Renal cortex interstitium (tissue), 11 donors: ENCODE data around the gene ZIC2. TPM values are rescaled to one million over a fixed set of nuclear protein-coding genes. Genes with fewer than 3 reads are reported as not detected.

Experiments used
- DNase-seq, 11 donors: peaks; one replicate each; pipeline ENCODE4 v3.0.0-alpha.2; 2013; ENCODE audit warnings: low read depth in 9 of 11, low spot score in 4 of 11; ENCODE audit errors: extremely low read depth in 1 of 11
- polyA plus RNA-seq, 3 donors: library from polyadenylated mRNA; unstranded; fragments of 120-200 nt; gene quantifications; one replicate each; pipeline ENCODE4 v1.2.1, GENCODE V29; 2013; ENCODE audit not compliant: insufficient read length in 3 of 3

The ZIC2 gene
- polyA plus RNA-seq, 3 donors, result 0.18 to 0.31 (median 0.19) TPM

GRCh38 chr13:99956473-99957349, 24.9 kb upstream of the ZIC2 start:
- DNase-seq, result no peak

DNA sequence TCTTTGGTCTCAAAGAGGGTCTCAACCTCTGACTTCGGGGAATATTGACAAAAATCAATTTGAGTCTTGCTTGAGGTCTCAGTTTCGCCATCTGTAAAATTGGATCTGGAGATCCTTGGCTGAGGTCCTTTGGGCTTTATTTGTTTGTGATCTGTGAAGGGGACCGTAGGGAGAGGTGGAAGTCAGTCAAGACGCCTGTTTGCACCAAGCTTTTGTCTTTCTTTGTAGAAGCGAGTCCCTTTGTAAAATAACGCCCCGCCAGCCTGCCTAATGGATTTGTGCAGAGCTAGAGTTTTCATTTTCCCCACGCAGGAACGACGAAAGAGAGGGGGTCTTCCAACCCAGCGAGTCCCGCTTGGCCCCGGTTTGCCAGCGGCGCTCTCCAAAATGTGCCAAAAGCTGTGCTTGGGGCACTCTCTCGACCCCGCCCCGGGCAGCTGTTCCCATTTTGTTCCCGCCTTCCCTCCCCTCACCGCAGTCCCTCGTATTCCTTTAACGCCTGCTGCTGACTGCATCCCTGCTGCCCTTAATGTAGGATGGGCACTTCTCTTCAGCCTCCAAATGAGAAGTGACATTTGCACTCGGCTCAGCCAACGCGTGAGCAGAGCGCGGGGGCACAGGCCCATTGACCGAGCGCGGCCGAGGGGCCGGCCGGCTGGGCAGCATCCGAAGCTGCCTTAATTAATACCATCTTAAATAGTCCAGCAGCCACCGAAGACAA, 23.0 kb upstream of the ZIC2 start:
- no peak for DNase-seq

GRCh38 chr13:99959127-99959539, 22.5 kb upstream of the ZIC2 start:
- DNase-seq, result no peak

GRCh38 chr13:99959540-99960230, 21.9 kb upstream of the ZIC2 start:
- DNase-seq, result no peak

DNA sequence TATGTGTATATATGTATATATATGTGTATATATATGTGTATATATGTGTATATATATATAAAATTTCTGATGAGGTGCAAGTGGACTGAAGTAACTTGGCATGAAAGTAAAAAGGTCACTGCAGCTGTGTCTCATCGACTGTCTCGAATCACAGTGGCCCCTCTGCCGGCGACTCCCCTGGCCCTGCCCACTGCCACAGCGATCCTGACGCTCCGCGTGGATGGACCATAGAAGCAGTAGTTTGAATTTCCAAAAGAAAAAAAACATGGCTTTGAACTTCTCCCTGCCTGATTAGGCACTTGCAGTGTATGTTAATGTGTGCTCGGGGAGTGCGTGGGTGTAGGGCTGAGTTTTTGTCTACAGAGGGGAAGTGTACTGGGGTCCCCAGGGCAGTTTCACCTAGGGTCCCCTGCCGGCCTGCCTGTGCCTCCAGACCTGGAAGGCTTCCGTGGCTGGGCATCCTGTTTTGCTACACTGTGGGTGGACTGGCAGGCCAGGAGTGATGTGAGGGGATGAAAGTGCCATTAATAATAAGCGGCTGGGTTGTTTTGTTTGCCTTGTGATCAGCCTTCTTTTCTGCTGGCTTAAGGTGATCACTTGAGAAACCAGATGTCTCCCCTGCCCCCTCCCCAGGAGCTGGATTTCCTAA, 20.8 kb upstream of the ZIC2 start:
- no peak for DNase-seq

GRCh38 chr13:99961636-99962035, 19.9 kb upstream of the ZIC2 start:
- DNase-seq, result no peak

DNA sequence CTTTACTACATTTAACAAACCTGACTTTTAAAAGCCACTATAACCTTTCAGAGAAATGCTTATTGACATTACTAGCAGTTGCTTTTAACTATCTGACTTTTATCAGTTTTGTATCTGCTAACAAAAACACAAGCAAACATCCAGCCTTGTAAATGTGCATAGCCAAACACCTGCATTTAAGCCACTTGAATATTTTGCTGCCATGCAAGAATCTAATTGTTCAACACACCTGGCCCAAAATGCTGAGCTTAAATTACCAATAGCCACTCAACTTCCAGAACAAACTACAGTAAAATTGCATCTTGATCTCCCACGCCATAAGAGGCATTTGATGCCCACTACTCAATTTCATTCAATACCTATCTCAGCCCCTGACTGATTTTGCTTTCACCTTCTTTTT, 19.3 kb upstream of the ZIC2 start:
- DNase-seq, result no peak

- DNase-seq, result no peak
These were observed 17.7 kb upstream of the ZIC2 start for GRCh38 chr13:99963816-99964339.

DNA sequence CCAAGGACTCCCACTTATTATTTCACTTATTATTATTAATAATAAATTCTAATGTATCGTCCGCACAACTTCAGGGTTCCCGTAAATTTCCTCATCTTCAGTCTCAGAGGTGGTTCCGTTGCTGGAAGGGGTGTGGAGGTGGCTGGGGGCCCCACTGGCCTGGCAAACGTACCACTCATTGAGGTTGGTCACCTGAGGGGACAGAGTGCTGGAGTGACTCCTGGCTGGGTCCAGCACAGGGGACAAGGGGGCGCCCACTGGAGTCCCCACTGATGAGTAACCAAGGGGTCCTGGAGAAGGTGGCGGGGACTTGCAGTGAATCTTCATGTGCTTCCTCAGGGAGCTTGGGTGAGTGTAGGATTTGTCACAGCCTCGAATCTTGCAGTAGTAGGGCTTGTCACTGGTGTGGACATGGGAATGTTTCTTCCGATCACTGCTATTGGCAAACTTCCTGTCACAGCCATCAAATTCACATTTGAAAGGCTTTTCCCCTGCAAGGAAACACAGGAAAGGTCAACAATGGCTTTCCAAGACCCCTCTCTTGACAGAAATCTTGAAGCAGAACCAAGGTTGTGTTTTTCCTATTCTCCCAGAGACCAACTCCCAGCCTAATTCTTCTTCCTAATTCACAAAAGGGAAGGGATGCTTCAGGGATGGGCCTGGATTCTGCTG, 16.1 kb upstream of the ZIC2 start:
- DNase-seq, result no peak

- DNase-seq, result no peak
These were observed 15.3 kb upstream of the ZIC2 start for GRCh38 chr13:99966064-99966805.

GRCh38 chr13:99967498-99967868, 14.1 kb upstream of the ZIC2 start:
- DNase-seq, result no peak

DNA sequence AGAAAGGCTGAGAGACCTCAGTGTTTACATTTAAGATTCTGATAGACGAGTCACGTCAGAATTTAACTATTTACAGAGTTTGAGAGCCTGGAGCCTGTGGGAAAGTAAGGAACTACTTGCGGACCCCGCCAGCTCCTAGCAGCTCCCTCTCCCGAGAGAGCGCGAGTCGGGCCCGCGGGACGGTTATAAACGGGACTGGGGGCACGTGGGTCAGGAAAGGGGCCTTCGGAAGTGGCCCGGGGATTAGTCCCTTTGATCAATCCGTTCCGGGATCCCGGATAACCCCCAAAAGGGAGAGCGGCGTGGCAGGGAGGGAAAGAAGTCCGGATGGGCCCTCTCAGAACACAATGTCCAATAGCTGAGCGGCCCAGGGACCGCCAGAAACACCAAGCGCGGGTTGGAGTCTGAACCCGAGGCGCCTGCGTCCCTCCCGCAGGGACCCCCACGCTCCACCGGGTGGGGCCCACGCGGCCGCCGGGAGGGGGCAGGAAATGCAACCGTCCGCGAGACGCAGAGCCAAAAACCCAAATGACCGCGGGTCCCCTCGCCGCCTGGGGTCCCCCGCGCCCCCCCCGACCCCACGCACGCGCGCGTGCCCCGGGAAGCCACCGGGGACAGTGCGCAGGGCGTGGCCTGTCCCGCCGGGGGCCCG, 13.6 kb upstream of the ZIC2 start:
- DNase-seq, result no peak

GRCh38 chr13:99968521-99969452, 12.8 kb upstream of the ZIC2 start:
- no peak for DNase-seq

- no peak for DNase-seq
These were observed 12.1 kb upstream of the ZIC2 start for GRCh38 chr13:99969453-99969918.

DNA sequence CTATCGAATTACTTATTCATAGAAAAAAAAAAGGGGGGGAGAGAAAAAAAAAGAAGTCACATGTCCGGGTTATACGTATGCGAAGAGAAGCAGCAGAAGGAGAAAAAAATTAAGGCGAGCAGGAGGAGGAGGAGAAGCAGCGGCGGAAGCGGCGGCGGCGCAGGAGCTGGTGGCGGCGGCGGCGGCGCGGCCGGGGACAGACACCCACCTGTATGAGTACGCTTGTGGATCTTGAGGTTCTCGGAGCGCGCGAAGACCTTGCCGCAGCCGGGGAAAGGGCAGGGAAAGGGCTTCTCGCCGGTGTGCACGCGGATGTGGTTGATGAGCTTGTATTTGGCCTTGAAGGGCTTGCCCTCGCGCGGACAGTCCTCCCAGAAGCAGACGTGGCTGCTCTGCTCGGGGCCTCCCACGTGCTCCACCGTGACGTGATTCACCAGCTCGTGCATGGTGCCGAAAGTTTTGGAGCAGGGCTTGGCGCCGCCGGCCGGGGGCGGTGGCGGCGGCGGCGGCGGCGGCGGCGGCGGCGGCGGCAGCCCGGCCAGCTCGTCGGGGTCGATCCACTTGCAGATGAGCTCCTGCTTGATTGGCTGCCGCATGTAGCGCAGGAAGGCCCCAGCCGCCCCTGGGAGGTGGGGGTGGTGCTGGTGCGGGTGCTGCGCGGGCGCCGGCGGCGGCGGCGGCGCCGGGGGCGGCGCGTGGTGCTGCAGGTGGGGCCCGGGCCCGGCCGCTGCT, 11.5 kb upstream of the ZIC2 start:
- DNase-seq, result no peak
